ENCODE measurements around the gene TATDN2. TPM values are rescaled to one million over a fixed set of nuclear protein-coding genes. Genes with fewer than 3 reads are reported as not detected.

The TATDN2 gene
- polyA plus RNA-seq, 1 of the 3 experiments (the other 2 are of a cell fraction) = 14.7 TPM

GRCh38 chr3:10310578-10310977 is 62.3 kb downstream of the TATDN2 start:
- Histone ChIP-seq H4K20me1 (ENCODE audit: insufficient read depth) (peaks cover 23% of the 10 kb centered on the region), H3K4me3 (ENCODE audit: low read depth in 2 of 2, low read length in 1 of 2) (no peak overlapping the region), H2AFZ (ENCODE audit: low read depth) (no peak overlapping the region), H3K9me3 (no peaks in the 10 kb centered on the region), H3K9ac (no peak overlapping the region), H3K36me3 (replicated peaks in 1 of 2; ENCODE audit: control insufficient read depth in 1 of 2, insufficient read depth in 2 of 2, low read length in 1 of 2) (peaks cover 75 to 78% of the 10 kb centered on the region in 2 experiments), H3K9me2 (no peaks in the 10 kb centered on the region), H3K79me2 (ENCODE audit: insufficient read depth) (peaks cover 16% of the 10 kb centered on the region; the same call in 1 of the 2 replicates), H3K4me2 (no peak overlapping the region), H3F3A (replicated peaks; ENCODE audit: insufficient read depth) (peaks cover 5% of the 10 kb centered on the region), H3K27me3 (ENCODE audit: insufficient read depth) (no peaks in the 10 kb centered on the region), H3K27ac (ENCODE audit: low read depth in 2 of 2, low read length in 1 of 2) (peak overlapping the region in 1 of 2 experiments; percentile 14; a peak in 1 of 4 replicates), H3K4me1 (ENCODE audit: control insufficient read depth in 1 of 2, insufficient read depth in 2 of 2, low read depth in 1 of 2, low read length in 1 of 2) (peaks cover 0 to 5% of the 10 kb centered on the region in 2 experiments; a peak in 1 of 4 replicates)
- TF ChIP-seq FOSL2 (IDR thresholded peaks at IDR 0.05; ENCODE audit: borderline replicate concordance, low read depth) = no peak
- no peak for TF ChIP-seq USF2 (IDR thresholded peaks at IDR 0.05; ENCODE audit: borderline replicate concordance, low read depth, low read length)
- no peak for TF ChIP-seq RCOR1 (IDR thresholded peaks at IDR 0.05; ENCODE audit: low read length)
- TF ChIP-seq MXI1 (IDR thresholded peaks at IDR 0.05; ENCODE audit: low read depth, low read length) = no peak
- TF ChIP-seq MEF2A (IDR thresholded peaks at IDR 0.05; ENCODE audit: borderline replicate concordance, low read depth) = no peak
- TF ChIP-seq NFIC (IDR thresholded peaks at IDR 0.05; ENCODE audit: borderline replicate concordance) = no peak
- TF ChIP-seq TCF12 (IDR thresholded peaks at IDR 0.05) = no peak
- TF ChIP-seq GABPA (IDR thresholded peaks at IDR 0.05; ENCODE audit: low read depth) = no peak
- no peak for TF ChIP-seq CTCF (IDR thresholded peaks at IDR 0.05)
- TF ChIP-seq SIN3A (IDR thresholded peaks at IDR 0.05; ENCODE audit: borderline replicate concordance, low read depth, low read length) = no peak
- no peak for TF ChIP-seq EP300 (IDR thresholded peaks at IDR 0.05; ENCODE audit: borderline replicate concordance in 1 of 2, low read depth in 1 of 2, low read length in 1 of 2)
- no peak for TF ChIP-seq RXRA (IDR thresholded peaks at IDR 0.05; ENCODE audit: borderline replicate concordance, low read depth)
- TF ChIP-seq RFX5 (IDR thresholded peaks at IDR 0.05; ENCODE audit: low read length) = no peak
- no peak for TF ChIP-seq REST (IDR thresholded peaks at IDR 0.05; ENCODE audit: low read depth, low read length)
- no peak for TF ChIP-seq USF1 (IDR thresholded peaks at IDR 0.05; ENCODE audit: borderline replicate concordance, low read depth)
- 87% methylated on average over 2 of the region's 2 CpGs for WGBS (ENCODE audit: low lambda C conversion rate)
- ChIA-PET CTCF (no interaction called here), POLR2A (no interaction called here)
- DNase-seq = no peak

Measured in SK-N-SH (cell line).